ENCODE measurements around the gene SRCAP. TPM values are rescaled to one million over a fixed set of nuclear protein-coding genes. Genes with fewer than 3 reads are reported as not detected.
A peak's percentile ranks its signal among the peaks of the same experiment; 100 is the strongest.

Gene SRCAP
- total RNA-seq, 2 experiments from 2014 or later = 89.4 to 92.2 TPM

- POLR2A ChIA-PET = interaction anchor here (0.6 to 4.1 kb wide), 24 partner anchors 8 to 851 kb away, joined by 3 to 52 read pairs (median 5); partner anchors contain the start of genes CORO1A, DCTPP1, PHKG2 and PRR14
Measured at GRCh38 chr16:30657866-30658730, 40.9 kb upstream of the SRCAP start, which contains the start of gene FBRS. Gene FBRS, plus strand, starts transcription at chr16:30658431. Its CDS starts 1,088 bp downstream, at chr16:30659519.

DNA sequence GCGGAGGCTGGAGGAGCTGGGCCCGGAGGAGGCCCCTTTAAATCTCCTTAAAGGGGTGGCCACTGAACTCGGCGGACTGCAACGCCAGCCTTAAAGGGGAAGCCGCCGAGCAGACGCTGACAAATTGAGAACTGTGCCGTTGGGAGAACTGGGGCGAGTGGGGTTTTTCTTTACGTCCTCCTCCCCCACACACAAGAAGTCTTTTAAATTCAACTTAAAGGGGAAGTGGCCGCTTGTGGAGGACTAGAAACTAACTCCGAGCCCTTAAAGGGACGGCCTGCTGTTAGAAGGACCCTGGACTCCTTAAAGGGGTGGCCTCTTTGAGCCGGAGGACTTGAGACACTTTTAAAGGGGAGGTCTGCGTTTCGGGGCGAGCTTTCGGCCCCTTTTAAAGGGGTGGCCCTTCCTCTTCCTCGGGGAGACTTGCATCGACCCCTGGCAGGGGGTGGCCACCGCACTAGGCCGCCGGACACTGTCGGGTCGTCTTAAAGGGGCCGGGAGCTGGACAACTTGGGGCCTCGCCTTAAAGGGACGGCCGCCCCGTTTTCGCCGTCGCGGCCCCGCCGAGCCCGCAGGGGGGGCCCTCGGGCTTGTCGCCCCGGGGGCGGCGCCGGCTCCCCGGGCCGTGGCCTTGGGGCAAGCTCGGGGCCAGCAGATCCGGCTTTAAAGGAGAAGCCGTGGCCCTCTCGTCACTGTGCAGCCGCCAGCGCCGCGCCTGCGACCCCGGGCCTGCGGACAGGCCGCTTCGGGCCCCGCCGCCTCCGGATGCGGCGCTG, 40.1 kb upstream of the SRCAP start:
- H3K9me3 Mint-ChIP-seq = no peaks in the 10 kb centered on the region
- H3K27ac Mint-ChIP-seq = peak overlapping the region; percentile 100
- peaks cover 38% of the 10 kb centered on the region for H3K4me1 Mint-ChIP-seq
- H3K27me3 Mint-ChIP-seq = no peaks in the 10 kb centered on the region
- DNase-seq (peak; percentile 86), ATAC-seq (ENCODE audit: low read depth) (peak; percentile 62)
- peaks cover 33% of the 10 kb centered on the region for H3K36me3 Mint-ChIP-seq
- POLR2A ChIA-PET = interaction anchor here (0.6 to 4.1 kb wide), 29 partner anchors 9 to 956 kb away, joined by 3 to 52 read pairs (median 5); partner anchors contain the start of genes CORO1A, DCTPP1, PHKG2 and PRR14
- H3K4me3 Mint-ChIP-seq = peak overlapping the region; percentile 93

More at GRCh38 chr16:30657866-30658730, 40.9 kb upstream of the SRCAP start, which contains the start of gene FBRS:
- H3K4me3 Mint-ChIP-seq = peak within 1 kb of the TSS; percentile 93
- H3K27me3 Mint-ChIP-seq = no peaks in the 10 kb centered on the region
- peaks cover 26% of the 10 kb centered on the region for H3K36me3 Mint-ChIP-seq
- no peaks in the 10 kb centered on the region for H3K9me3 Mint-ChIP-seq
- ATAC-seq (ENCODE audit: low read depth) (peak; percentile 69), DNase-seq (peak; percentile 99)
- H3K27ac Mint-ChIP-seq = peak within 1 kb of the TSS; percentile 100
- peaks cover 30% of the 10 kb centered on the region for H3K4me1 Mint-ChIP-seq

DNA sequence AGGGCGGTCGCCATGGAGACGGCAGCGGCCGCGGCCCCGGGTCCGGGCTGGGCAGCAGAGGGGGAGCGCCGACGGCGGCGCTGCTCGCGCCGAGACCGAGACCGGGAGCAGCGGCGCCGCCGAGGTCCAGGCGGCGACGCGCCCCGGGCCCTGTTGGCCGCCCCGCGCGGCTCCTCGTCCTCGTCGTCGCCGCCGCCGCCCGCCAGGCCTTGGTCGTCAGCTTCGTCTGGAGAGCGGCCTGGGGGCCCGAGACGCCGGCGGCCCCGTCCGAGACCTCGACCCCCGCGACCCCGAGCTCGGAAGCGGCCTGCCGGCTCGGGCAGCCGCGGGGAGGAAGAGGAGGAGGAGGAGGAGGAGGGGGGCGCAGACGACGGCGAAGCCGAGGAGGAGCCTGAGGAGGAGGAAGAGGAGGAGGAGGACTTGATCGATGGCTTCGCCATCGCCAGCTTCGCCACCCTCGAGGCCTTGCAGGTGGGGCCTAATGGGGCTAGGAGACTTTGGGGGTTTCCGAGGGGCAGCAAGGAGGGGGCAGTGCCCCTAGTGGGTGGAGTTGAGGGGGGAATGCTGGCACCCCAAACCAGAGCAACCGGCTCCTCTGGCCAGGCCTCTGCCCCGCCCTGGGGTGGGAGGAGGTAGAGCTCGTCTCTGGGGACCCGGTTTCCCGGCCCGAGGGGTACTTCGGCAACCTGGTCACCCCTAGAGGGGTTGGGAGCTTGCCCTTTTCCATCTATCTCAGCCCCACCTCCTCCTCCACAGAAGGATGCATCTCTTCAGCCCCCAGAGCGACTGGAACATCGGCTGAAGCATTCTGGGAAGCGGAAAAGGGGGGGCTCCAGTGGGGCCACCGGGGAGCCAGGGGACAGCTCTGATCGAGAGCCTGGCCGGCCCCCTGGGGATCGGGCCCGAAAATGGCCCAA, 39.2 kb upstream of the SRCAP start:
- peak overlapping the region; percentile 95 for H3K27ac Mint-ChIP-seq
- H3K9me3 Mint-ChIP-seq = no peaks in the 10 kb centered on the region
- DNase-seq = peak; percentile 67
- H3K4me3 Mint-ChIP-seq = peak overlapping the region; percentile 96
- no peak for ATAC-seq (ENCODE audit: low read depth)
- POLR2A ChIA-PET = interaction anchor here (0.6 to 4.1 kb wide), 24 partner anchors 8 to 853 kb away, joined by 3 to 52 read pairs (median 6); partner anchors contain the start of genes CORO1A, PHKG2, PRR14 and SEPTIN1
- peaks cover 32% of the 10 kb centered on the region for H3K36me3 Mint-ChIP-seq
- H3K27me3 Mint-ChIP-seq = no peaks in the 10 kb centered on the region
- H3K4me1 Mint-ChIP-seq = peaks cover 39% of the 10 kb centered on the region

- H3K4me1 Mint-ChIP-seq = peaks cover 41% of the 10 kb centered on the region
Measured at GRCh38 chr16:30660424-30661261, 38.3 kb upstream of the SRCAP start.

DNA sequence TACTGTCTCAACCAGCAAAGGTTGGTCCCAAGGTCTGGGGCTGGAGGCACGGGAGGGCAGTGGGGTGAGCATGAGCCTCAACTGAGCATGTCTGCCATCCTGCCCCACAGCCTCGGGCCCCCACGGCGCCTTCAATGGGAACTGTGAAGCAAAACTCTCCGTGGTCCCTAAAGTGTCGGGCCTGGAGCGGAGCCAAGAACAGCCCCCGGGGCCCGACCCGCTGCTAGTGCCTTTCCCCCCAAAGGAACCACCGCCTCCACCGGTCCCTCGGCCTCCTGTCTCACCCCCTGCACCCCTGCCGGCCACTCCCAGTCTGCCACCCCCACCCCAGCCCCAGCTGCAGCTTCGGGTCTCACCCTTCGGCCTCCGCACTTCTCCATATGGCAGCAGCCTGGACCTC, 36.5 kb upstream of the SRCAP start:
- no peak for ATAC-seq (ENCODE audit: low read depth)
- Mint-ChIP-seq H3K9me3 (no peaks in the 10 kb centered on the region), H3K27me3 (no peaks in the 10 kb centered on the region), H3K4me1 (peaks cover 34% of the 10 kb centered on the region), H3K27ac (peak overlapping the region; percentile 95), H3K4me3 (no peak overlapping the region), H3K36me3 (peaks cover 35% of the 10 kb centered on the region)
- no peak for DNase-seq
- POLR2A ChIA-PET = no interaction called here

More at GRCh38 chr16:30660424-30661261, 38.3 kb upstream of the SRCAP start:
- peaks cover 36% of the 10 kb centered on the region for H3K36me3 Mint-ChIP-seq
- no peaks in the 10 kb centered on the region for H3K9me3 Mint-ChIP-seq
- POLR2A ChIA-PET = interaction anchor here (0.6 to 4.1 kb wide), 15 partner anchors 8 to 279 kb away, joined by 3 to 52 read pairs (median 4); partner anchors contain the start of genes PHKG2, PRR14, SEPTIN1 and SRCAP
- ATAC-seq (ENCODE audit: low read depth) = no peak
- peak overlapping the region; percentile 96 for H3K4me3 Mint-ChIP-seq
- peak overlapping the region; percentile 95 for H3K27ac Mint-ChIP-seq
- peak; percentile 66 for DNase-seq
- H3K27me3 Mint-ChIP-seq = no peaks in the 10 kb centered on the region

- no peaks in the 10 kb centered on the region for H3K27me3 Mint-ChIP-seq
- no peak overlapping the region for H3K27ac Mint-ChIP-seq
- DNase-seq (no peak), ATAC-seq (ENCODE audit: low read depth) (no peak)
- peak overlapping the region; percentile 10 for H3K4me3 Mint-ChIP-seq
- POLR2A ChIA-PET = no interaction called here
- peaks cover 32% of the 10 kb centered on the region for H3K4me1 Mint-ChIP-seq
- no peaks in the 10 kb centered on the region for H3K9me3 Mint-ChIP-seq
- H3K36me3 Mint-ChIP-seq = peaks cover 40% of the 10 kb centered on the region
Measured at GRCh38 chr16:30663038-30663437, 35.9 kb upstream of the SRCAP start.

DNA sequence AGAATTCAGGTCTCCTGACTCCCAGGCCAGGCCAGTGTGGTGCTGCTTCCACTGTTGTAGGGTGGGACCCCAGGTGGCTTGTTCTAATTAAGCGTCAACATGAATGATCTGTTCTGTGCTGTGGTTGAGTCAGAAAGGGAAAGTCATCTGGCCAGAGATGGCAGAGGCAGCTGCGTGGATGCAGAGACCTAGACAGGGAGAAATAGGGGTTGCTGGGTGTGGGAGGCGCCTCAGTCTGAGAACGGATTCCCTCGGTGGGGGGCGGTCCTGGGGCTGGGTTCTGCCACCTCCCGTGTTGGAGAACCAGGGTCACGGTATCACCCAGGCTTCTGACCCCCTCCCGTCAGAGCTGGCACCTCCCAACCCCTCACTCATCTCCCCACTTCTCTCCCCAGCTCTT, 35.2 kb upstream of the SRCAP start:
- ATAC-seq (ENCODE audit: low read depth) = no peak
- H3K4me3 Mint-ChIP-seq = peak overlapping the region; percentile 16
- H3K27me3 Mint-ChIP-seq = no peaks in the 10 kb centered on the region
- H3K36me3 Mint-ChIP-seq = peaks cover 43% of the 10 kb centered on the region
- peaks cover 30% of the 10 kb centered on the region for H3K4me1 Mint-ChIP-seq
- peak overlapping the region; percentile 56 for H3K27ac Mint-ChIP-seq
- POLR2A ChIA-PET = no interaction called here
- no peak for DNase-seq
- H3K9me3 Mint-ChIP-seq = no peaks in the 10 kb centered on the region

GRCh38 chr16:30664616-30665109, 34.3 kb upstream of the SRCAP start:
- DNase-seq (no peak), ATAC-seq (ENCODE audit: low read depth) (no peak)
- no peak overlapping the region for H3K4me3 Mint-ChIP-seq
- H3K27me3 Mint-ChIP-seq = no peaks in the 10 kb centered on the region
- peaks cover 29% of the 10 kb centered on the region for H3K4me1 Mint-ChIP-seq
- POLR2A ChIA-PET = no interaction called here
- peaks cover 43% of the 10 kb centered on the region for H3K36me3 Mint-ChIP-seq
- no peaks in the 10 kb centered on the region for H3K9me3 Mint-ChIP-seq
- H3K27ac Mint-ChIP-seq = no peak overlapping the region

DNA sequence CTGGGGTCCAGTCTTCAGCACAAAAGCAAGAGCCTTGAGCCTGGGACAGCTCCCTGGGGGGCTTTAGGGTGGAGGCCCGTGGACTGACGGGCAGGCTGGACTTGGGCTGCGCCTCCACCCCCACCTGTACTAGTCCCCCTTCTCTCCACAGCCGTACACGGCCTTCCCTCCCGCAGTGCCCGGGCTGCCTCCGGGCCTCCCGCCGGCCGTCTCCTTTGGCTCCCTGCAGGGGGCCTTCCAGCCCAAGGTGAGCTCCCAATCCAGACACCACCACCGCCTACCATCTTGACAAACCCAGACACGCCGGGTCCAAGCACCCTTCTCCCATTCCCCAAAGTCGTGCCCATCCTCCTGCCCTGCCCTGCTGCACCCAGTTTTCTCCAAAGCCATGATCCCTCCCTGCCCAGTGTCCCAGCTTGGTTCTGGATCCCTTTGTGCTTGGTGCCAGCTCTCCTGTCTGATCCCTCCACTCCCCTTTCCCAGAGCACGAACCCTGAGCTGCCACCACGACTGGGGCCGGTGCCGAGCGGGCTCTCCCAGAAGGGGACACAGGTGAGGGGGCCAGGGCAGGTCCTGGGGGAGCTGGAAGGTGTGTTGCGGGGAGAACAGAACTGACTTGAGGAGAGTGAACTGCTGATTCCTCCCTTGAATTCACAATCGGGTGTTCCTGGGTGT, 33.7 kb upstream of the SRCAP start:
- ATAC-seq (ENCODE audit: low read depth) (no peak), DNase-seq (no peak)
- Mint-ChIP-seq H3K27me3 (no peaks in the 10 kb centered on the region), H3K4me1 (peaks cover 29% of the 10 kb centered on the region), H3K36me3 (peaks cover 43% of the 10 kb centered on the region), H3K27ac (no peak overlapping the region), H3K9me3 (no peaks in the 10 kb centered on the region), H3K4me3 (no peak overlapping the region)
- POLR2A ChIA-PET = no interaction called here

GRCh38 chr16:30665830-30666190, 33.2 kb upstream of the SRCAP start:
- no peak for DNase-seq
- no peaks in the 10 kb centered on the region for H3K9me3 Mint-ChIP-seq
- POLR2A ChIA-PET = no interaction called here

DNA sequence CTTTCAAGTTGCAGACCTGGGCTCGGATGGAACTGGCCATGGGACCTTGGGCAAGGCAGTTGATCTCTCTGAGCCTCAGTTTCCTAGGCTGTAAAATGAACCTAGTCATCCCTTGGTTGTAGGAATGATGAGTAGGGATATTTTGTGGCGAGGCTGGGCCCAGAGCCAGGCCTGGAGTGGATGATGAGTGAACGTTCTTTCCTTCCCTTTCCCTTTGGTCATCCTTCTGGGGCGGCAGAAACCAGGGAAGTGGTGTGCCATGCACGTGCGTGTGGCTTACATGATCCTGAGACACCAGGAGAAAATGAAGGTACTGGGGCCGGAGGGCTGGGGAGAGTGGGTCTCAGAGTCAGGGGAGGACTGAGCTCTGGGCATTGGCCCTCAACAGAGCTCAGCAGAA, 32.3 kb upstream of the SRCAP start:
- no peaks in the 10 kb centered on the region for H3K27me3 Mint-ChIP-seq

More at GRCh38 chr16:30665830-30666190, 33.2 kb upstream of the SRCAP start:
- Mint-ChIP-seq H3K27ac (no peak overlapping the region), H3K36me3 (peaks cover 40% of the 10 kb centered on the region), H3K4me1 (peaks cover 26% of the 10 kb centered on the region), H3K27me3 (no peaks in the 10 kb centered on the region), H3K4me3 (no peak overlapping the region)
- no peak for ATAC-seq (ENCODE audit: low read depth)

More for the DNA sequence above, 32.3 kb upstream of the SRCAP start:
- POLR2A ChIA-PET = no interaction called here
- peaks cover 19% of the 10 kb centered on the region for H3K4me1 Mint-ChIP-seq
- no peak overlapping the region for H3K27ac Mint-ChIP-seq
- ATAC-seq (ENCODE audit: low read depth) = no peak
- H3K36me3 Mint-ChIP-seq = peaks cover 35% of the 10 kb centered on the region
- no peak overlapping the region for H3K4me3 Mint-ChIP-seq
- no peaks in the 10 kb centered on the region for H3K9me3 Mint-ChIP-seq
- DNase-seq = no peak
